22Rv1 (cell line): ENCODE measurements around the gene CDC14A.

Experiments
- ZFX ChIP-seq: fragments of 450-650 bp; IDR thresholded peaks from 2 replicates; pipeline ENCODE4 v1.6.1; 2017; ENCODE audit warnings: antibody characterized with exemption, borderline replicate concordance
- TF ChIP-seq, protein P1 (sequence below): fragments of 450-650 bp; IDR thresholded peaks from 2 replicates; pipeline ENCODE4 v1.5.1; 2017; ENCODE audit warnings: mild to moderate bottlenecking

- TF ChIP-seq, protein P1, sequence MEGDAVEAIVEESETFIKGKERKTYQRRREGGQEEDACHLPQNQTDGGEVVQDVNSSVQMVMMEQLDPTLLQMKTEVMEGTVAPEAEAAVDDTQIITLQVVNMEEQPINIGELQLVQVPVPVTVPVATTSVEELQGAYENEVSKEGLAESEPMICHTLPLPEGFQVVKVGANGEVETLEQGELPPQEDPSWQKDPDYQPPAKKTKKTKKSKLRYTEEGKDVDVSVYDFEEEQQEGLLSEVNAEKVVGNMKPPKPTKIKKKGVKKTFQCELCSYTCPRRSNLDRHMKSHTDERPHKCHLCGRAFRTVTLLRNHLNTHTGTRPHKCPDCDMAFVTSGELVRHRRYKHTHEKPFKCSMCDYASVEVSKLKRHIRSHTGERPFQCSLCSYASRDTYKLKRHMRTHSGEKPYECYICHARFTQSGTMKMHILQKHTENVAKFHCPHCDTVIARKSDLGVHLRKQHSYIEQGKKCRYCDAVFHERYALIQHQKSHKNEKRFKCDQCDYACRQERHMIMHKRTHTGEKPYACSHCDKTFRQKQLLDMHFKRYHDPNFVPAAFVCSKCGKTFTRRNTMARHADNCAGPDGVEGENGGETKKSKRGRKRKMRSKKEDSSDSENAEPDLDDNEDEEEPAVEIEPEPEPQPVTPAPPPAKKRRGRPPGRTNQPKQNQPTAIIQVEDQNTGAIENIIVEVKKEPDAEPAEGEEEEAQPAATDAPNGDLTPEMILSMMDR = no peak
- TF ChIP-seq ZFX = no peak
Measured at GRCh38 chr1:100344774-100345173, 7.5 kb upstream of the CDC14A start.
